ENCODE results near the gene BBS7.

GRCh38 chr4:121799867-121800501 lies 70.3 kb downstream of the BBS7 start:
- TF ChIP-seq, protein P1, sequence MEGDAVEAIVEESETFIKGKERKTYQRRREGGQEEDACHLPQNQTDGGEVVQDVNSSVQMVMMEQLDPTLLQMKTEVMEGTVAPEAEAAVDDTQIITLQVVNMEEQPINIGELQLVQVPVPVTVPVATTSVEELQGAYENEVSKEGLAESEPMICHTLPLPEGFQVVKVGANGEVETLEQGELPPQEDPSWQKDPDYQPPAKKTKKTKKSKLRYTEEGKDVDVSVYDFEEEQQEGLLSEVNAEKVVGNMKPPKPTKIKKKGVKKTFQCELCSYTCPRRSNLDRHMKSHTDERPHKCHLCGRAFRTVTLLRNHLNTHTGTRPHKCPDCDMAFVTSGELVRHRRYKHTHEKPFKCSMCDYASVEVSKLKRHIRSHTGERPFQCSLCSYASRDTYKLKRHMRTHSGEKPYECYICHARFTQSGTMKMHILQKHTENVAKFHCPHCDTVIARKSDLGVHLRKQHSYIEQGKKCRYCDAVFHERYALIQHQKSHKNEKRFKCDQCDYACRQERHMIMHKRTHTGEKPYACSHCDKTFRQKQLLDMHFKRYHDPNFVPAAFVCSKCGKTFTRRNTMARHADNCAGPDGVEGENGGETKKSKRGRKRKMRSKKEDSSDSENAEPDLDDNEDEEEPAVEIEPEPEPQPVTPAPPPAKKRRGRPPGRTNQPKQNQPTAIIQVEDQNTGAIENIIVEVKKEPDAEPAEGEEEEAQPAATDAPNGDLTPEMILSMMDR (conservative IDR thresholded peaks at IDR 0.05; ENCODE audit: low read length), result no peak
- TF ChIP-seq EZH2phosphoT487 (IDR thresholded peaks at IDR 0.05; ENCODE audit: borderline replicate concordance), result no peak

All from Loucy (cell line).